NK-92 treated with Interleukin-12 subunit alpha and Interleukin-12 subunit beta, amount 100 ng/mL, for 24 hours (cell line): Measurements from ENCODE around the gene SLC2A13.
"Not testable (repeated sequence)": the region's sequence is repeated elsewhere in the genome, so short reads cannot be mapped to it uniquely, and the experiment has no call there.

Experiments
- DNase-seq: peaks from one replicate; lab custom pipeline; 2025; lab: John Stamatoyannopoulos, UW

Gene SLC2A13

GRCh38 chr12:39923364-39923763, 182.5 kb downstream of the SLC2A13 start:
- DNase-seq: no peak

GRCh38 chr12:39922598-39922997, 183.3 kb downstream of the SLC2A13 start:
- DNase-seq: not testable (repeated sequence)

- no peak for DNase-seq
Observed at GRCh38 chr12:39920647-39921046, 185.2 kb downstream of the SLC2A13 start.

- no peak for DNase-seq
Observed at GRCh38 chr12:39920222-39920621, 185.7 kb downstream of the SLC2A13 start.

- DNase-seq: no peak
Observed at GRCh38 chr12:39919790-39920189, 186.1 kb downstream of the SLC2A13 start.

GRCh38 chr12:39915249-39915648, 190.6 kb downstream of the SLC2A13 start:
- no peak for DNase-seq

- no peak for DNase-seq
Observed at GRCh38 chr12:39912211-39912980, 193.5 kb downstream of the SLC2A13 start.

- DNase-seq: no peak
Observed at GRCh38 chr12:39906237-39906636, 199.6 kb downstream of the SLC2A13 start.

GRCh38 chr12:39905152-39905551, 200.7 kb downstream of the SLC2A13 start:
- DNase-seq: no peak

GRCh38 chr12:39902821-39903220, 203.1 kb downstream of the SLC2A13 start:
- DNase-seq: no peak

GRCh38 chr12:39897315-39897714, 208.6 kb downstream of the SLC2A13 start:
- DNase-seq: no peak

GRCh38 chr12:39893388-39893787, 212.5 kb downstream of the SLC2A13 start:
- not testable (repeated sequence) for DNase-seq

GRCh38 chr12:39892146-39892545, 213.7 kb downstream of the SLC2A13 start:
- DNase-seq: no peak

- no peak for DNase-seq
Observed at GRCh38 chr12:39887856-39888255, 218.0 kb downstream of the SLC2A13 start.

GRCh38 chr12:39886106-39886505, 219.8 kb downstream of the SLC2A13 start:
- no peak for DNase-seq

- DNase-seq: no peak
Observed at GRCh38 chr12:39884616-39885125, 221.2 kb downstream of the SLC2A13 start.

GRCh38 chr12:39883411-39883810, 222.5 kb downstream of the SLC2A13 start:
- no peak for DNase-seq

GRCh38 chr12:39878753-39879152, 227.1 kb downstream of the SLC2A13 start:
- no peak for DNase-seq

- no peak for DNase-seq
Observed at GRCh38 chr12:39875721-39876120, 230.2 kb downstream of the SLC2A13 start.

GRCh38 chr12:39874785-39875184, 231.1 kb downstream of the SLC2A13 start:
- no peak for DNase-seq

GRCh38 chr12:39873065-39873464, 232.8 kb downstream of the SLC2A13 start:
- no peak for DNase-seq

GRCh38 chr12:39872425-39872824, 233.5 kb downstream of the SLC2A13 start:
- no peak for DNase-seq

GRCh38 chr12:39868328-39868725, 237.6 kb downstream of the SLC2A13 start:
- no peak for DNase-seq
